HG03565 (cell line): ENCODE results near the gene LRPAP1.
"Not testable (repeated sequence)": the region's sequence is repeated elsewhere in the genome, so short reads cannot be mapped to it uniquely, and the experiment has no call there.

Experiments used
- ATAC-seq: cut with Tn5 transposase; IDR thresholded peaks from one replicate; pipeline ENCODE4 v1.9.1; 2021; ENCODE audit warnings: mild to moderate bottlenecking, moderate library complexity; ENCODE audit not compliant: unreplicated experiment

LRPAP1 gene

GRCh38 chr4:3464349-3464905 is 67.8 kb downstream of the LRPAP1 start:
- no peak for ATAC-seq

- ATAC-seq: no peak
These were observed 68.5 kb downstream of the LRPAP1 start for GRCh38 chr4:3463556-3464348.

GRCh38 chr4:3462790-3463415 is 69.3 kb downstream of the LRPAP1 start, which contains the start of gene DOK7:
Gene DOK7, plus strand, starts transcription at chr4:3463306. Its CDS starts 70 bp downstream, at chr4:3463376.
- no peak for ATAC-seq

GRCh38 chr4:3462321-3462789 is 69.9 kb downstream of the LRPAP1 start:
- ATAC-seq: no peak

- ATAC-seq: no peak
These were observed 70.5 kb downstream of the LRPAP1 start for GRCh38 chr4:3461515-3462291.

GRCh38 chr4:3460926-3461325 is 71.3 kb downstream of the LRPAP1 start:
- ATAC-seq: no peak

- ATAC-seq: not testable (repeated sequence)
These were observed 73.1 kb downstream of the LRPAP1 start for GRCh38 chr4:3459156-3459555.

- no peak for ATAC-seq
These were observed 73.9 kb downstream of the LRPAP1 start for GRCh38 chr4:3458371-3458770.

- ATAC-seq: not testable (repeated sequence)
These were observed 76.6 kb downstream of the LRPAP1 start for GRCh38 chr4:3455596-3455995.
